HG03565 (cell line): ENCODE measurements around the gene ZNF74.
"Not testable (repeated sequence)": the region's sequence is repeated elsewhere in the genome, so short reads cannot be mapped to it uniquely, and the experiment has no call there.

Experiments
- ATAC-seq: cut with Tn5 transposase; IDR thresholded peaks from one replicate; pipeline ENCODE4 v1.9.1; 2021; ENCODE audit warnings: mild to moderate bottlenecking, moderate library complexity; ENCODE audit not compliant: unreplicated experiment

ZNF74 gene

DNA sequence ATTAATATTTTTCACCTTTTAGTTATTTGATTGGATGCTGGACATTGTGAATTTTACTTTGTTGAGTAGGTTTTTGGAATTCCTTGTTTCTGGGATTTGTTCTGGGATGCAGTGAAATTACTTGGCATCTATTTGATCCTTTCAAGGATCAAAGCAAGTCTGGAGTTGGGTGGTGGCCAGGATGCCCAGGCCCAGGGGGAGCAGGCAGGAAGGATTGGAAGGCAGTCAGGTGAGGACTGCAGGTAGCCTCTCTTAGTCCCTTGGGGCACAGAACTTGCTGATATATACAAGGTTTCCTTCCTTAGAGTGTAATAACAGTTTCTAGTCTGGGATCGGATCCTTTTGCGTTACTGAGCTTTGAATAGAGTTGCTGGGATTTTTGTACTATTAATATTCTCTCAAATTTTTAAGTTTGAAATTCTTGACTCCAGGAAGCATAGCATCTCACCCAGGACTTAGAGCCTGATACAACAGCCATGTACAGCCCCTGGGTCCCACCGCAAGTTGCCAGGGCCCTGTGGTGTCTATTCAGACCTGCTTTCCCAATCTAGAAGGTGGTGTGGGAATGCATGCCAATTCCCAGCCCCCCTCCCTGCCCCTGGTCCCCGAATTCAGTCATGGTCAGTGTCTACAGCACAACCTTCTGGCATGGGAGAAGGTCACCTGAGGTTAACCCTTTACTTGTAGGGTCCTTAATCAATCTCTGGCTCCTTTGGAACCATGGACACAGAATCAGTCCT is 6.1 kb downstream of the ZNF74 start:
- no peak for ATAC-seq

DNA sequence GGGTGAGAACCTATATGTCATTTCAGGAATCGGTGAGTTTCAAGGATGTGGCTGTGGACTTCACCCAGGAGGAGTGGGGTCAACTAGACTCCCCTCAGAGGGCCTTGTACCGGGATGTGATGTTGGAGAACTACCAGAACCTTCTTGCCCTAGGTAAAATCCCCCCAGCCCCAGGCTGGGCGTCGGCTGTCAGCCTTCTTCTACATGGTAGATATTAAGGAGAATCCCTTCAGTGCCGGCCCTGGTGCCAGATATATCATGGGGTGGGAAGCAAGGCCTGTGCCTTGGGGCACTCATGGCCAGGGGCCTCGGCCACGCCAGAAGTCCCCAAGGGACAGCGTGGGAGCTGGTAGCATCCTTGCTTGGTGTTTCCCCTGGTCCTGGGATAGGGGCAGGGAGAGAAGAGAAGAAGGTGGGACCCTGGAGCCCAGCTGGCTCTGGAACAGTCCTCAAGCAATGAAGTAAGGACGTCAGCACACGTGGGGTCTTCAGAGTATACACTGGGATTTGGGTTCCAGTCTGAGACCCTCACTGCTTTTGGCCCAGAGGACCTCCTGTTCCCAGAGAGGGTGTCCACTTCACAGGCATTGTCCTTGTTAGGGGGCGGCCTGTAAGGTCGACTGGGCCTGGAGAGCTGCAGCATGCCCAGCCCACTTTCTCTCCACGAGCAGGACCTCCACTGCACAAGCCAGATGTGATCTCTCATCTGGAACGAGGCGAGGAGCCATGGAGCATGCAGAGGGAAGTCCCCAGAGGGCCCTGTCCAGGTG is 6.8 kb downstream of the ZNF74 start:
- ATAC-seq: no peak

DNA sequence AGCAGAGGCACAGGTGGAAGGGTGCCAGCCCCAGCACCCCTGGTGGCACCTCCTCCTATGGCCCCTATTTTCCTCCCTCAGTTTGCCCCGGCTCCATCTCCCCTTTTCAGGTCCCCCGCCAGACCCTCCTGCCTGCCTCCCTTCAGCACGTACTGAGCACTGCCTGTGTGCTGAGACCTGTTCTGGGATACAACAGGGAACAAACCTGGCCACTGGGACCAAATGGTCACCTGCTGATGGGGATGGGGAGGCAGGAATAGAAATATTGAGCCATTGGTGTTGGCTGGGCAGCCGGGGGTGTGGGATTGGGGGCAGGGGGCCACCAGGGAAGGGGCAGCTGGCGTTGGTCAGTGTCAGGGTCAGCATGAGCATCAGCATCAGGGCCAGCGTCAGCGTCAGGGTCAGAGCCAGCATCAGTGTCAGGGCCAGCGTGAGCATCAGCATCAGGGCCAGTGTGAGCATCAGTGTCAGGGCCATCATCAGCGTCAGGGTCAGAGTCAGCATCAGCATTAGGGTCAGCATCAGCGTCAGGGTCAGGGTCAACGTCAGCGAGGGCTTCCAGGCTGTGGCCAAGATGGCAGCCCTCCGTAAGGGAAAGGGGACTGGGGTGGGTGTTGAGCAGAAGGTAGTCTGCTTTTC is 7.5 kb downstream of the ZNF74 start:
- ATAC-seq: no peak

GRCh38 chr22:20402960-20403778 is 9.2 kb downstream of the ZNF74 start:
- ATAC-seq: no peak

DNA sequence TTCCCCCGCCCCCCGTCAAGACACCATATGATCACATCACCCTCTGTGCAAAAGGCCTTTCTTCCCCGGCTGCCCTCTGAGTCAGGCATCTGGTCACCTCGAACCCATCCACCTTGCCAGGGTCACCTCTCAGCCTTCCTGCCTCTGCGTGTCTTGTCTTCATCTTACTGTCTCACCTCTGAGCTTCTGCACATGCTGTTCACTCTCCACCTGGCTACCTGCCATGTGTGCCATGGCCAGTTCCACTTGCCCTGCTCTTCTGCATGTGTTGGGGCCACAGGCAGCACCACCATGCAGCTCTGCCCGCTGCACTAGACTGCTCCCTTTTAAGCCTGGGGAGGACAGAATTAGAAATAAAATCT is 9.8 kb downstream of the ZNF74 start:
- ATAC-seq: no peak

DNA sequence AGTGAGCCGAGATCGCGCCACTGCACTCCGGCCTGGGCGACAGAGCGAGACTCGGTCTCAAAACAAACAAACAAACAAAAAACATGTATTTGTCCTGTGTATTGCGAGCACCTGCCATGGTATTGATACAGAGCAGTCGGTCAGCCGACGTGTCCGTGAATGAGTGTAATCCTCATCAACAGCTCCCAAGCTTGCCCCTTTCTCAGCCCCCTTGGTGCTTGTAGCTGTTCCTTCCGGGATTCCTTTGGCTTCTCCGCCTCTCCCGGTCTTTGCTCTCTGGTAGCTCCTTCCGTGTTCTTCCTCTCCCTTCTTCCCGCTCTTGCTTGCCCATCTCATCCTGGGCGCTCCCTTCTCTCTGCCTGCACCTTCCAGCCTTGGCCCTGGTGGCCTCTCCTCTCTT is 10.9 kb downstream of the ZNF74 start:
- no peak for ATAC-seq

GRCh38 chr22:20405291-20405930 is 11.5 kb downstream of the ZNF74 start:
- no peak for ATAC-seq

- no peak for ATAC-seq
Observed at GRCh38 chr22:20405931-20406685, 12.2 kb downstream of the ZNF74 start.

DNA sequence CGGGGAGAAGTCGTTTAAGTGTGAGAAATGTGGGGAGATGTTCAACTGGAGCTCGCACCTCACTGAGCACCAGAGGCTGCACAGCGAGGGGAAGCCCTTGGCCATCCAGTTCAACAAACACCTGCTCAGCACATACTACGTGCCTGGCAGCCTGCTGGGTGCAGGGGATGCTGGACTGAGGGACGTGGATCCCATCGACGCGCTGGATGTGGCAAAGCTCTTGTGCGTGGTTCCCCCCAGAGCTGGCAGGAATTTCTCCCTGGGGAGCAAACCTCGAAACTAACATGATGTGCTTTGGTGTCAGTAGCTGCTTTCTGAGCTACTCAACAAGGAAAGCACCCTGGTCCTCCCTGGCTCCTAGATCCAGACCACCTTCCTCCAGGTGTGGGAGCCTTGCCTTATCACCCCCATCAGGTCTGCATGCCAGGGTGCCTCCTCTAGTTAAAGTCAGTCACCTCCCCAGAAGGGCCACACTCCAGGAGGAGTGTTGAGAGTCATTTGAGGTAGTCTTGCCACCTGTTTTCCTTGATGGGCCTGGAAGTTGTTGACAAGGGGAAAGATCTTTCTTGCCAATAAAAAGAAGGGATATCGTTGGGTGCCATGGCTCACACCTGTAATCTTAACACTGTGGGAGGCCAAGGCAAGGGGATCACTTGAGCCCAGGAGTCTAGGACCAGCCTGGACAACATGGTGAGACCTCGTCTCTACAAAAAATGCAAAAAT is 12.9 kb downstream of the ZNF74 start:
- no peak for ATAC-seq

DNA sequence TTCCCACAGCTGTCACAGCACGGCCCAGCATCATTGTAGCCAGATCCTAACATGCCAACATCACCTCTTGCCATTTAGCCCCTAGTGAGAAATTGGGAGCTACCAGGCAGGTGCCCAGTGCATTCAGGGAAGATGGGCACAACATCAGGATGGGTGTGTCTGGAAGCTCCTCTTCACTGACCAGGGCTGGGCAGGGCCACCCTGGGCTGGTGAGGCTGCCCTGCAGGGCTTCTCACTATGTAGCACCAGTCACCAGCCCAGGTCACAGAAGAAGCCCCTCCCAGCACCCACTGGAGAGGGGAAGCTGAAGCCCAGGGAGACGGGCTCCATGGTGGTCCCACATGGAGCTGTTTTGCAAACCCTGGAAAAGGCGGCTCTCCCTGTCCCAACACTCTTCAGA is 13.9 kb downstream of the ZNF74 start:
- ATAC-seq: no peak

GRCh38 chr22:20408891-20409290 is 14.9 kb downstream of the ZNF74 start:
- ATAC-seq: no peak

DNA sequence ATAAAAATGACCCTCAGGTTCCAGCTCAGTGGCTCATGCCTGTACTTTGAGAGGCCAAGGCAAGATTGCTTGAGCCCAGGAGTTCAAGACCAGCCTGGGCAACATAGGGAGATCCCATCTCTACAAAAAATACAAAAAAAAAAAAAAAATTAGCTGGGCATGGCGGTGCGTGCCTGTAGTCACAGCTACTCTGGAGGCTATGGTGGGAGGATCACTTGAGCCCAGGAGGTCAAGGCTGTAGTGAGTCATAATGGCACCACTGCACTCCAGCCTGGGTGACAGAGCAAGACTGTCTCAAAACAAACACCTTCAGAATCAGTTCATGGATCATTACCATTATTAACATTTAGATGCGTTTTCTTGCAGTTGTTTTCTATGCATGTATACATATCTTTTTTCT is 15.4 kb downstream of the ZNF74 start:
- ATAC-seq: not testable (repeated sequence)

DNA sequence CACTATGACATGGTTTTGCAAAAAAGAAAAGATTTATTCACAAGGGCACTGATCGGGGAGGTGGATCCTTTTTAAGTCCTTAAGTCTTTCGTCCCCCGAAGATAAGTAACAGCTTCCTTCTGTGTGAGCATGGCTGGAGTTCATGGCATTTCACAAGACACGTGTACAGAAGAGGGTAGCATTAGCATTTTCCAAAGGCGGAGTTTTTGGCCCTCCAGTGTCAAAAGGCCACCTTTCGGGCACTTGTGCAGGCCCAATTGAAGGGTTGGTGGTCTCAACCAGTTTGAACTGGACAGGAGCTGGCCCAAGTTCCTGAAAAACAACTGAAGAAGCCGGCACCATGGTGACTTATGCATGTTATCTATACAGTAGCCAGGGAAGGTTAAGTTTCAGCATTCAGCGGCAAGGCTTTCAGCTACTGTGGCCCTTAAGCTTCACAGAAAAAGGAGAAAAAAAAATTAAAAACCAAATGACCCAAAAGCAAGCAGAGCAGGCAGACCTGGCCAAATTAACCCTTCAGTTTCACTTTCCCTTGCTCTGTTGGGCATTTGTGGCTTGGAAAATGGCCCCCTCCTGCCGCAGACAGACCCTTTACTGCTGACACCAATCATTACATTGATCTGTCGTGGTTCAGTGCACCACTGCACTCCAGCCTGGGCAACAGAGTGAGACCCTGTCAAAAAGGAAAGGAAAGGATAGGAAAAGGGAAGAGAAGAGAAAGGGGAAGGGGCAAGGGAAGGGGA is 18.7 kb downstream of the ZNF74 start:
- no peak for ATAC-seq

- ATAC-seq: no peak
Observed at GRCh38 chr22:20413217-20414058, 19.5 kb downstream of the ZNF74 start.

DNA sequence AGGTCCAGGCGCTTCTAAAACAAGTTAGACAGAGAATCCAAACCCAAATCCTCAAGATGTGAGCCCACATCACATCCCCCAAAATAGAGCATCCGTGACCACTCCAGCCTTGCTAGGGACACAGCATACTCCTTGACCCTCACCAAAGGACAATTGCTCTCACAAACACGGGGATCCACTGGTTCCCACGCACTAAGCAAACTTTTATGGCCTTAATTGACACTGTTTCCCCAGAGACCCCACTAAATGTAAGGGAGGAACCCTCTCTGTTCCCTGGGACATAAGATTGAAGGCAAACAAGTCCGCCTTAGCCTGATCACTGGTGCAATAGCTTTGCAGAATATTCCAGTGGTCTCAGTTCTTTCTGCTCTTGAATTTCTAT is 20.1 kb downstream of the ZNF74 start:
- no peak for ATAC-seq

DNA sequence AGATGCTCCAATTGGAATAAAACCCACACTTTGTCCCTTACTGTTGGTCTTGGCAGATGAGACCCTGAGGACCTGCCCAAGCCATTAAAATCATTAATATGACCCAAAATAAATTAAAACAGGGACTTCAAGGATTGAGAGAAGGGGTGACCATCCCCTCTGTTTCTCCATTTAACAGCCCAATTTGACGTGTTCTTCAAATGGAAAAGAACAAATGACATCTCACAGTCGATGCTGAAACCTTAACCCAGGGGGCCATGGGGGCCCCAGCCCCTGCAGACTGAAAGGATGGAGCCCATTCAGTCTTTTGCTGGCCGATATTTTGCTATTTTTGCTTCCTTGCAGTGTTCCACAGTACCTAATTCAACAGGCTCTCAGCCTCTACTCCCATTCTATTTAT is 20.5 kb downstream of the ZNF74 start:
- no peak for ATAC-seq

DNA sequence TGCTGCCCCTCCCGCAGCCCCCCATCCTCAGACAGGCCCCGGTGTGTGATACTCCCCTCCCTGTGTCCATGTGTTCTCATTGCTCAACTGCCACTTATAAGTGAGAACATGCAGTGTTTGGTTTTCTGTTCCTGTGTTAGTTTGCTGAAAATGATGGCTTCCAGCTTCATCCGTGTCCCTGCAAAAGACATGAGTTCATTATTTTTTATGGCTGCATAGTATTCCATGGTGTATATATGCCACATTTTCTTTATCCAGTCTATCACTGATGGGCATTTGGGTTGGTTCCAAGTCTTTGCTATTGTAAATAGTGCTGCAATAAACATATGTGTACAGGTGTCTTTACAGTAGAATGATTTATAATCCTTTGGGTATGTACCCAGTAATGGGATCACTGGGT is 21.3 kb downstream of the ZNF74 start:
- not testable (repeated sequence) for ATAC-seq

DNA sequence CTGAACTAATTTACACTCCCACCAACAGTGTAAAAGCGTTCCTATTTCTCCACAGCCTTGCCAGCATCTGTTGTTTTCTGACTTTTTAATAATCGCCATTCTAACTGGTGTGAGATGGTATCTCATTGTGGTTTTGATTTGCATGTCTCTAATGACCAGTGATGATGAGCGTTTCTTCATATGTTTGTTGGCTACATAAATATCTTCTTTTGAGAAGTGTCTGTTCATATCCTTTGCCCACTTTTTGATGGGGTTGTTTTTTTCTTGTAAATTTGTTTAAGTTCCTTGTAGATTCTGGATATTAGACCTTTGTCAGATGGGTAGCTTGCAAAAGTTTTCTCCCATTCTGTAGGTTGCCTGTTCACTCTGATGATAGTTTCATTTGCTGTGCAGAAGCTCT is 21.7 kb downstream of the ZNF74 start:
- not testable (repeated sequence) for ATAC-seq
